Dedifferentiated amniotic fluid mesenchymal stem cell (primary cell): Measurements from ENCODE around the gene WIPF3.

Experiments
- DNase-seq: peaks from one replicate; pipeline ENCODE4 v3.0.0-alpha.2; 2016; ENCODE audit errors: extremely low spot score

Gene WIPF3

GRCh38 chr7:29809533-29810155 lies 3.3 kb downstream of the WIPF3 start:
- DNase-seq: no peak

- no peak for DNase-seq
These were observed 4.0 kb downstream of the WIPF3 start for GRCh38 chr7:29810297-29810696.

GRCh38 chr7:29810813-29811482 lies 4.6 kb downstream of the WIPF3 start:
- DNase-seq: no peak

GRCh38 chr7:29811586-29811985 lies 5.3 kb downstream of the WIPF3 start:
- DNase-seq: no peak

- DNase-seq: no peak
These were observed 6.0 kb downstream of the WIPF3 start for GRCh38 chr7:29812185-29812876.

GRCh38 chr7:29815181-29816105 lies 9.1 kb downstream of the WIPF3 start:
- DNase-seq: no peak

GRCh38 chr7:29818308-29818707 lies 12.0 kb downstream of the WIPF3 start:
- no peak for DNase-seq

- no peak for DNase-seq
These were observed 19.6 kb downstream of the WIPF3 start for GRCh38 chr7:29825775-29826529.

- DNase-seq: no peak
These were observed 20.2 kb downstream of the WIPF3 start for GRCh38 chr7:29826530-29826822.

GRCh38 chr7:29826904-29827303 lies 20.6 kb downstream of the WIPF3 start:
- DNase-seq: no peak

GRCh38 chr7:29831705-29832104 lies 25.4 kb downstream of the WIPF3 start:
- DNase-seq: no peak

- no peak for DNase-seq
These were observed 27.6 kb downstream of the WIPF3 start for GRCh38 chr7:29833929-29834328.

GRCh38 chr7:29835718-29836117 lies 29.4 kb downstream of the WIPF3 start:
- no peak for DNase-seq

- DNase-seq: peak; percentile 61
These were observed 33.0 kb downstream of the WIPF3 start for GRCh38 chr7:29839302-29839701.

- no peak for DNase-seq
These were observed 33.6 kb downstream of the WIPF3 start for GRCh38 chr7:29839921-29840320.

- DNase-seq: no peak
These were observed 34.4 kb downstream of the WIPF3 start for GRCh38 chr7:29840701-29841100.

- no peak for DNase-seq
These were observed 35.8 kb downstream of the WIPF3 start for GRCh38 chr7:29841926-29842701.

GRCh38 chr7:29843093-29843492 lies 36.8 kb downstream of the WIPF3 start:
- DNase-seq: no peak

GRCh38 chr7:29843726-29844125 lies 37.4 kb downstream of the WIPF3 start:
- DNase-seq: no peak

- no peak for DNase-seq
These were observed 38.3 kb downstream of the WIPF3 start for GRCh38 chr7:29844559-29844958.

GRCh38 chr7:29847496-29847895 lies 41.2 kb downstream of the WIPF3 start:
- DNase-seq: no peak
